ENCODE measurements around the gene GAK.

Gene GAK

DNA sequence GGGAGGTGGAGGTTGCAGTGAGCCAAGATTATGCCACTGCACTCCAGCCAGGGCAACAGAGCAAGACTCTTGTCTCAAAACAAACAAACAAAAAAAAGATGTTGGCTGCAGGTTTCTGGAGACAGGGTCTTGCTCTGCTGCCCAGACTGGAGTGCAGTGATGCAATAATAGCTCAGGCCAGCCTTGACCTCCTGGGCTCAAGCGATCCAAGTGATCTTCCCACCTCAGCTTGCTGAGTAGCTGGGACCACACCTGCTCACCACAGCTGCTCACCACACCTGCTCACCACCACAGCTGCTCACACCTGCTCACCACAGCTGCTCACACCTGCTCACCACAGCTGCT, 76.3 kb downstream of the GAK start:
- in situ Hi-C loops (cut with MboI; ENCODE audit: low sequenced_read_pairs), result no loop called here

DNA sequence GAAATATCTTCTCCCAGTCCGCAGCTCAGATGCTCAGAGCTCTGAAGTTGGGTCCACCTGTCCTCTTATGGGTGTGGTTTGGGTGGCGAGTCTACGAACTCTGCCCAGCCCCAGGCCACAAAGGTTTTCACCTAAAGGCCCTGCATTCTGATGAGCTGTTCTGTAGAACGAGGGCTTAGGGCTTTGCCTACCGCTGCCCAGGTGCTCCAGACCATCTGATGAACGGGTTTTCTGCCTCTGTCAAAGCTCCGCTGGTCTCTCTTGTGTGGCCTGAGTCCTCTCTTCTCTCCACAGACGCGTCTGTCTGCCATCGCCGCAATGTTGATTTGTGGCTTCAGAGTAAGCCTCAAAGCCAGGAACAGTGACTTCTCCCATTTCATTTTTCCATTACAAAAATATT, 77.8 kb downstream of the GAK start:
- in situ Hi-C loops (cut with MboI; ENCODE audit: low sequenced_read_pairs), result no loop called here

GRCh38 chr4:853416-853781, 78.7 kb downstream of the GAK start:
- in situ Hi-C loops (cut with MboI; ENCODE audit: low sequenced_read_pairs), result no loop called here

- in situ Hi-C loops (cut with MboI; ENCODE audit: low sequenced_read_pairs), result no loop called here
Measured at GRCh38 chr4:851701-852430, 80.2 kb downstream of the GAK start.

DNA sequence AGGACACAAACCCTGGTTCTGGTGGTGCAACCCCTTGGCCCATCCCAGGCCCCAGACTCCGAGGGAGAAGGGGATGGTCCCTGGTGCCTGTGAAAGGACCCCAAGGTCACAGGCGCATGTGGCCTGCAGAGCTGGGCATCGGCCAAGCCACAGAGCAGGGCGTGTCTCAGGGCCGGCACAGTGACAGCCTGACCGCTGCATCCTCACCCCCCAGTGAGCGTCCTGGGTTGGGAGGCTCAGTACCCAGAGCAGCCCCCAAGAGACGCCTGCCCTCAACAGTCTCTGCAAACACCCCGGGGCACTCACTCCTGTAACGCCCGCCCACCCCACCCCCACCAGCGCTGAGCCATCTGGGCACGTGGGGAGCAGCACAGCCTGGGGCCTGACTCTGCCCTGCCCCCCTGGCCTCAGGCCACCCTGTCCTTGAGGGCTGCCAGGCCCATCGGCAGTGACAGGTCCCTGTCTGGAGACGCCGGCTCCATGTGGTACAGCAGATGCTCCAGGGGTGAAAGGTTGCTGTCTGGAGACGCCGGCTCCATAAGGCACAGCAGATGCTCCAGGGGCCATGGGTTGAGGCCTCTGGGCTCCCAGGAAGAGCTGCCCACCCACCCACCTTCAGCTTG, 81.7 kb downstream of the GAK start:
- in situ Hi-C loops (cut with MboI; ENCODE audit: low sequenced_read_pairs), result no loop called here

DNA sequence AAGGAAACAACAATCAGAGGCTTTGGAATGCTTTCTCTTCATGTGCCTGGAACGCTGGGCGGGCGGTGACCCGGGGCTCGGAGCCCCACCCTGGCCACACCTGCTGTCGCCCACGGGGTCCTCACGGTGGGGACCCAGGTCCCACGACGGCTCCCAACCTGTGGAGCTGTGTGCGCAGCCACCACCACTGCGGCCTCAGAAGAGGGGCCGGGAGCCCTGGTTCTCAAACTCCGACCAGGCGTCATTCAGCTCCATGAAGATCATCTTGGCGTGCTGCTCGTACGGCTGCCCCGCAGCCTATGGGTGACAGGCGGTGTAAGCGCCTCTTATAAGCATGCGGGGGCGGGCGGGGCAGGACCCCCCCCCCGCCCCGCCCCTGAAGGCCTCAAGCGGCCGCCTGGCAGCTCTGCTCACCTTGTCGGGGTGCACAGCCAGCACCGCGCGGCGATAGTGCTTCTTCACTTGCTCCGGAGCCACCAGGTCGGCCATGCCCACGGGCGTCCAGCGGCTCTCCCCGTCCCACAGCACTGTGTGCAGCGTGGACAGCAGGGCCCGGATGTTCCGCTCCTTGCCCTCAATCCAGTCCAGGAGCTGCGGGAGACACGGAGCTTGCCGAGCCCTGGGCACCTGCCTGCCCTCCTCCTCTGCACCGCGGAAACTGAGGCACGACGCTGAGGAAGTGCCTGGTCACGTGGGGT, 82.5 kb downstream of the GAK start:
- in situ Hi-C loops (cut with MboI; ENCODE audit: low sequenced_read_pairs), result no loop called here

DNA sequence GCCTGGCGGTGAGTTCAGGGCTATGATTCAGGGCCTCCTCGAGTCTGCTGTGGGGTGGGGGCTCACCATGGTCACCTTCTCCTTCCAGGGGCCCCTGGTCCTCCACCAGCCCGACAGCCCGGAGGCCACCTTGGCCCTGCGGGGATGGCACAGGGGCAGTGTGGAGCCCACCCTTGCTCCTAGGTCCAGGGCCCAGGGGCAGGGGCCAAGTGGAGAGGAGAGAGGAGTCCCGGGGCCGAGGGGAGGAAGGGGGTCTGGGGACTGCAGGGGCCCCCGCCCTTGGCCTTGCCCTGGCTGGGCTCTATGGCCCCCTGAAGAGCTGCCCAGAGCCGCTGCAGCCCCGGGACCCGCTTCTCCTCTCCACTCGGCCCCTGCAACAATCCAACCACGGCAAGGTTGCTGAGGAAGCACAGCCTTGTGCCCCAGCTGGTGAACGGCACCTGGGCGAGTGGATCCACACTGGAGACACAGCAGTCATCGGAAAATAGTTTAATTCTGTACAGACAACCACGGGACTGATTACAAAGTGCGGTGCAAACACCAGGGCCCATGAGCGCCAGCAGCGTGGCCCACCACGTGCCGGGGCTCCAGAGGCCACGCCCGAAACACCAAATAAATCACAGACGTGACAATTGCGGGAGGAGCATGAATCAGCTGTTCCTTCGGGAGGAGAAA, 83.2 kb downstream of the GAK start:
- in situ Hi-C loops (cut with MboI; ENCODE audit: low sequenced_read_pairs), result no loop called here

DNA sequence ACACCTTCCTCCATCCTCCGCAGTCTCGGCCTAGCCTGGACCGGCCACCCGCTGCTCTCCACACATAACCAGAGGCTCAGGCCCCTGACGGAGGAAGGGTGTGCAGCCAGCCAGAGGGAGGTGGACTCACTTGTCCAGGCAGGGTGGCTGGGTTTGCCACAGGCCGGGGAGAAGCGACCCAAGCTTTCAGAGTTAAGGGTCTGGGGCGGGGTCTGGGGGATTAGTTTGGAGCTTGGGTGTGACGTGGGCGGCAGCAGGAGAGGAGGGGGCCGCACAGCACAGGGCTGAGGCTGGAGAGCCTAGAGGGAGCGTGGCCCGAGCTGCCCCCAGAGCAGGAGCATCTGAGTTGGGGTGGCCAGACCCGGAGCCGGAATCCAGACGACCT, 83.8 kb downstream of the GAK start:
- in situ Hi-C loops (cut with MboI; ENCODE audit: low sequenced_read_pairs), result no loop called here

GRCh38 chr4:845836-846251, 86.3 kb downstream of the GAK start:
- in situ Hi-C loops (cut with MboI; ENCODE audit: low sequenced_read_pairs), result no loop called here

DNA sequence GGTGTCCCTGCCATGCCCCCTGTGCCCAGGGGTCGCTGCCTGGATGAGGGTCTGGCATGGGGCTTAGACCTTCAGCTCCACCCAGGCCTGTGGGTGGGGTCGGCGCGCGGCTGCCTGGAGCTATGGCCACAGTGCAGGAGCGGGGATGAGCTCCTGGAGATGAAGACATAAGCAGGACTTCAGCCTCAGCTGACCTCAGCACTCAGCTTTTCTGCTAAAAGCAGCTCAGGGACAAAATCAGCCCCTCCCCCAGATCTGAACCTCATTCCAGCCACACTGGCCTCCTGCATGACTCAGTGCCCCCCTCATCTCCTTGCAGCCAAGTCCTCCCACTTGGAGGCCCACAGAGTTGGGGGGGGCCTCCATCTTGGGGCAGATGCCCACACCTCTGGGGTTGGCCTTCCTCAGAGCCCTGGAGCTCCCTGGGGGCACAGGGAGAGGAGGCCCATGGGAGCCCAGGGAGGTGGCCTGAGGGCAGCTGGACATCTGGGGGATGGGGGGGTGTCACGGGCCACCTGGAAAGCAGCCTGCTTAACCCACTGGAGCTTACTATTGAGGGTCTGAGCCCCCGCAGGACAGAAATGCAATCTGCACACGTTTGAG, 86.8 kb downstream of the GAK start:
- in situ Hi-C loops (cut with MboI; ENCODE audit: low sequenced_read_pairs), result no loop called here

GRCh38 chr4:844752-845232, 87.3 kb downstream of the GAK start:
- in situ Hi-C loops (cut with MboI; ENCODE audit: low sequenced_read_pairs), result no loop called here

- in situ Hi-C loops (cut with MboI; ENCODE audit: low sequenced_read_pairs), result no loop called here
Measured at GRCh38 chr4:839675-840443, 92.3 kb downstream of the GAK start.

- in situ Hi-C loops (cut with MboI; ENCODE audit: low sequenced_read_pairs), result no loop called here
Measured at GRCh38 chr4:837772-838171, 94.3 kb downstream of the GAK start.

- in situ Hi-C loops (cut with MboI; ENCODE audit: low sequenced_read_pairs), result no loop called here
Measured at GRCh38 chr4:836750-837301, 95.3 kb downstream of the GAK start.

DNA sequence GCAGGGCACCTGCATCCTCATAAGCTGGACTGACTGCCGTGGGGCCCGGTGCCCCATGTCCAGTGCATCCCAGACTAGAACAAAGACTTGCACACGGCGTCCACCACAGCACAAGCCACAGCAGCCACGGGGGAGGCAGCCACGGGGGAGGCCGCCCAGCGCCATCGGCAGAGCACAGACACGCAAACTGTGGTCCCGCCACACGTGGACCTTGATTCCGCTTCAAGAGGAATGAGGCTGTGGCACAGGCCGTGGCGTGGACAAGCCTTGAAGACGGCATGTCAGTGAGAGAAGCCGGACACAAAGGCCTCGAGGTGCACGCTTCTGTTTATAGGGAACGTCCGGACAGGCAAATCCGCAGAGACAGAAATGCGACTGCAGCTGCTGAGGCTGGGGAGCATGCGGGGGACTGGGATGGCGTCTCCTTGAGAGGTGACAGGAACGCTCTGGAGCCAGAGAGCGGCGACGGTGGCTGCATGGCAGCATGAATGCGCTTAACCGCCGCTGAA, 96.1 kb downstream of the GAK start:
- in situ Hi-C loops (cut with MboI; ENCODE audit: low sequenced_read_pairs), result no loop called here

DNA sequence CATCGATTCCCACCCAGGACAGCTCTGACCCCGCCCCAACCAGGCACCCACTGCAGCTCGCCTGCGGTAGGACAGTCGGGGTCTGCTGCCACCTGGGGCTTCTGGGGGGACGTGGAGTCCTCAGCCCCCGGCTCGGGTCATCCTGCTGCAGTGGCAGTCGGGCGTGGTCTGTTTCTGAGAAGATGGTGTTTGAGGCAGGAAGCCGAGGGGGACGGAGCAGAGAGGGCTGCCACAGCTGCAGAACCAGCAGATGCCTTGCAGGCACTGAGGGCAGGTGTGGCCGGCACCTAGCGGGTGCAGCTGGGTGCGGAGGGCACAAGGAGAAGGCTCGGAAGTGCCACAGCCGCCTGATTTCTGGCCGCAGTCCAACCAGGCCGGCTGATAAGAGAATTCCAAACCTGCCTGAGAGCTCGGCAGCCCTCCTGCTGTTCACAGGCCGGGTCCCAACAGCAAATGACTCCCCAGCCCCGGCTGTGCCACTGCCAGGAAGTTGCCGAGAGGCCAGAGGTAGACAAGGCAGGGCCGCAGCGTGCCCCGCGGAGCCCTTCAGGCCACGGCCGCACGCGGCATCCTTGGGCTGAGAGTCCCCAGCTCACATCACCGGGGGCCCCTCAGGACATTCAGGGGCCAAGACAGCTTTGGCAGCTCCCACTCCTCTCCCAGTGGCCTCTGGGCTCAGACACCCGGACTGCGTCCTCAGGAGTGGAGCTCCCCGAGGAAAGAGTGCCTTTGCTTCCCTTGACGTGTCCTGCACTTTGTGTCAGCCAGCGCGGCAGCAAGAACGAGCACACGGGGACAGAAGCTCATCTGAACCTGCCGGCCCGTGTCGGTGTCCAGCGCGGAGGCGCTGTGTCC, 96.7 kb downstream of the GAK start:
- in situ Hi-C loops (cut with MboI; ENCODE audit: low sequenced_read_pairs), result no loop called here

- in situ Hi-C loops (cut with MboI; ENCODE audit: low sequenced_read_pairs), result no loop called here
Measured at GRCh38 chr4:834368-835147, 97.6 kb downstream of the GAK start.

DNA sequence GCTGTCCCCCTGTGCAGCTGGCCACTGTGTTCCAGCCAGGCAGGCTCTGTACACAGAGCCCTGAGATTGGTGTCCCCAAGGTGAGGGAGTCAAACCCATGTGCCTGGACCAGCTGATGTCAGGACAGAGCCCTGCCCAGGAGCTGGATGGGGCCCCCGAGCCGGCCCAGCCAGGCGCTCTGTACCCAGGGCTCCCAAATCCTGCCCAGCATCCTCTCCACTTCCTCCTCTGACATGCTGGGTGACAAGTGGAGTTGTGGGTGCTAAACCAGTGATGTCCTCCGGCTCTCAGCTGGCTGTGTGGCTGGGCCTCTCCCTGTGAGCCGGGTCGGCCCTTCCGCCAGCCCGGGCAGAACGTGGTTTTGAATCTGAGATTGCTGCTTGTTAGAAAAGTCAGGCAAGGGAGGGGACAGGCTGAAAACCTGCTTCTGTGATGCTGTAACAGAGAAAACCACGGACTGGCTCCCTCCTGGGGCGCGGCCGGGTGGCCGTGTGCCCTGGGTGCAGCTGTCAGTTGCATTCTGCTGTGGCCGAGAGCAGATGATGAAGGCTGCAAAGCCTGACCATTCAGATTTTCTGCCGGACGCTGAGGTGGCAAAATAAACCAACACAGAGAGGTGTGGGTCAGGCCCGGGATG, 98.3 kb downstream of the GAK start:
- in situ Hi-C loops (cut with MboI; ENCODE audit: low sequenced_read_pairs), result no loop called here

Data from HL-60/S4 treated with phorbol 12-myristate 13-acetate at 8.2 ng/mL for 4 days and 3 days (cell line).